BE2C (cell line): Measurements from ENCODE around the gene NID1.

Source experiments
- DNase-seq: peaks from one replicate; pipeline ENCODE4 v3.0.0-alpha.2; 2020
- H3K27me3 ChIP-seq: fragments of 250-450 bp; sonication (Bioruptor Pico); 2 replicates; pipeline ENCODE4 v1.5.1; 2020; ENCODE audit warnings: mild to moderate bottlenecking
- H3K36me3 ChIP-seq: fragments of 250-450 bp; sonication (Bioruptor Pico); 2 replicates; pipeline ENCODE4 v1.5.1; 2020; ENCODE audit warnings: mild to moderate bottlenecking
- H3K4me1 ChIP-seq: fragments of 250-450 bp; sonication (Bioruptor Pico); 2 replicates; pipeline ENCODE4 v1.5.1; 2020
- H3K4me3 ChIP-seq: 2 replicates; pipeline ENCODE4 v1.5.1; 2011; ENCODE audit warnings: low read depth, low read length
- H3K9me3 ChIP-seq: fragments of 250-450 bp; sonication (Bioruptor Pico); 2 replicates; pipeline ENCODE4 v1.5.1; 2020
- TF ChIP-seq, protein P1 (sequence below): IDR thresholded peaks from 2 replicates; pipeline ENCODE4 v1.5.1; 2012; ENCODE audit warnings: mild to moderate bottlenecking, low read depth, low read length

The NID1 gene

DNA sequence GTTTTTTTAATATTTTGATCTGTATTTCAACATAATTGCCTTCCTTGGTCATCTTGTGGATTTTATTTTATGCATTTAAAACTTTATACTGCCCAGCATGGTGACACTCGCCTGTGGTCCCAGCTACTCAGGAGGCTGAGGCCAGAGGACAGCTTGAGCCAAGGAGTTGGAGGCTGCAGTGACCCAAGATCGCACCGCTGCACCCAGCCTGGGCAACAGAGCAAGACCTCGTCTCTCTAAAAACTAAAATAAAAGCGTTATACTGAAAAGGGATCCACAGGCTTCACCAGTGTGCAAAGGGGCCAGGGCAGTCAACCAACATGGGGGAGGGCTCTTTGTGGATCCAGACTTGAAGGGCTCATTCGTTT, 1.4 kb downstream of the NID1 start:
- Histone ChIP-seq H3K9me3 (no peaks in the 10 kb centered on the region), H3K27me3 (peaks cover 60% of the 10 kb centered on the region), H3K4me3 (no peak overlapping the region), H3K36me3 (no peaks in the 10 kb centered on the region), H3K4me1 (no peaks in the 10 kb centered on the region)
- TF ChIP-seq, protein P1, sequence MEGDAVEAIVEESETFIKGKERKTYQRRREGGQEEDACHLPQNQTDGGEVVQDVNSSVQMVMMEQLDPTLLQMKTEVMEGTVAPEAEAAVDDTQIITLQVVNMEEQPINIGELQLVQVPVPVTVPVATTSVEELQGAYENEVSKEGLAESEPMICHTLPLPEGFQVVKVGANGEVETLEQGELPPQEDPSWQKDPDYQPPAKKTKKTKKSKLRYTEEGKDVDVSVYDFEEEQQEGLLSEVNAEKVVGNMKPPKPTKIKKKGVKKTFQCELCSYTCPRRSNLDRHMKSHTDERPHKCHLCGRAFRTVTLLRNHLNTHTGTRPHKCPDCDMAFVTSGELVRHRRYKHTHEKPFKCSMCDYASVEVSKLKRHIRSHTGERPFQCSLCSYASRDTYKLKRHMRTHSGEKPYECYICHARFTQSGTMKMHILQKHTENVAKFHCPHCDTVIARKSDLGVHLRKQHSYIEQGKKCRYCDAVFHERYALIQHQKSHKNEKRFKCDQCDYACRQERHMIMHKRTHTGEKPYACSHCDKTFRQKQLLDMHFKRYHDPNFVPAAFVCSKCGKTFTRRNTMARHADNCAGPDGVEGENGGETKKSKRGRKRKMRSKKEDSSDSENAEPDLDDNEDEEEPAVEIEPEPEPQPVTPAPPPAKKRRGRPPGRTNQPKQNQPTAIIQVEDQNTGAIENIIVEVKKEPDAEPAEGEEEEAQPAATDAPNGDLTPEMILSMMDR: no peak
- no peak for DNase-seq

- Histone ChIP-seq H3K4me1 (no peaks in the 10 kb centered on the region), H3K27me3 (peaks cover 62% of the 10 kb centered on the region), H3K36me3 (no peaks in the 10 kb centered on the region), H3K9me3 (no peaks in the 10 kb centered on the region), H3K4me3 (no peak overlapping the region)
- TF ChIP-seq, protein P1: no peak
- no peak for DNase-seq
Observed at GRCh38 chr1:236060286-236060685, 4.6 kb downstream of the NID1 start.

GRCh38 chr1:236059011-236059410, 5.9 kb downstream of the NID1 start:
- DNase-seq: no peak
- Histone ChIP-seq H3K4me3 (no peak overlapping the region), H3K4me1 (no peaks in the 10 kb centered on the region), H3K36me3 (no peaks in the 10 kb centered on the region), H3K9me3 (no peaks in the 10 kb centered on the region), H3K27me3 (peaks cover 51% of the 10 kb centered on the region)
- TF ChIP-seq, protein P1: no peak

GRCh38 chr1:236058141-236058934, 6.6 kb downstream of the NID1 start:
- H3K4me1 ChIP-seq: no peaks in the 10 kb centered on the region
- H3K36me3 ChIP-seq: no peaks in the 10 kb centered on the region
- no peak for DNase-seq
- H3K9me3 ChIP-seq: no peaks in the 10 kb centered on the region
- peaks cover 48% of the 10 kb centered on the region for H3K27me3 ChIP-seq
- no peak overlapping the region for H3K4me3 ChIP-seq
- TF ChIP-seq, protein P1: no peak

DNA sequence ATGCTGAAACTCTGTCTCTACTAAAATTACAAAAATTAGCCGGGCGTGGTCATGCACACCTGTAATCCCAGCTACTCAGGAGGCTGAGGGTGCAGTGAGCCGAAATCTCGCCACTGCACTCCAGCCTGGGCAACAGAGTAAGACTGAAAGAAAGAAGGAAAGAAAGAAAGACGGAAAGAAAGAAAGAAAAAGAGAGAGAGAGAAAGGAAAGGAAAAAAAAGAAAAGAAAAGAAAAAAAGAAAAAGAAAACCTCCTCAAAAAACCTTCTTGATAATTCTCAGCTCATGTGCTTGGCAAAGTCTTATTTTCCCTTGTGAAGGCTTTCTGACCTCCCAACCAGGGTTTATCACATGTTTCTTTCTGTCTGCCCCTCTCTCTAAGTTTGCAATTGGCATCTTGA, 7.3 kb downstream of the NID1 start:
- Histone ChIP-seq H3K27me3 (peaks cover 50% of the 10 kb centered on the region), H3K9me3 (no peaks in the 10 kb centered on the region), H3K4me1 (no peaks in the 10 kb centered on the region), H3K36me3 (no peaks in the 10 kb centered on the region), H3K4me3 (no peak overlapping the region)
- DNase-seq: no peak
- TF ChIP-seq, protein P1: no peak

DNA sequence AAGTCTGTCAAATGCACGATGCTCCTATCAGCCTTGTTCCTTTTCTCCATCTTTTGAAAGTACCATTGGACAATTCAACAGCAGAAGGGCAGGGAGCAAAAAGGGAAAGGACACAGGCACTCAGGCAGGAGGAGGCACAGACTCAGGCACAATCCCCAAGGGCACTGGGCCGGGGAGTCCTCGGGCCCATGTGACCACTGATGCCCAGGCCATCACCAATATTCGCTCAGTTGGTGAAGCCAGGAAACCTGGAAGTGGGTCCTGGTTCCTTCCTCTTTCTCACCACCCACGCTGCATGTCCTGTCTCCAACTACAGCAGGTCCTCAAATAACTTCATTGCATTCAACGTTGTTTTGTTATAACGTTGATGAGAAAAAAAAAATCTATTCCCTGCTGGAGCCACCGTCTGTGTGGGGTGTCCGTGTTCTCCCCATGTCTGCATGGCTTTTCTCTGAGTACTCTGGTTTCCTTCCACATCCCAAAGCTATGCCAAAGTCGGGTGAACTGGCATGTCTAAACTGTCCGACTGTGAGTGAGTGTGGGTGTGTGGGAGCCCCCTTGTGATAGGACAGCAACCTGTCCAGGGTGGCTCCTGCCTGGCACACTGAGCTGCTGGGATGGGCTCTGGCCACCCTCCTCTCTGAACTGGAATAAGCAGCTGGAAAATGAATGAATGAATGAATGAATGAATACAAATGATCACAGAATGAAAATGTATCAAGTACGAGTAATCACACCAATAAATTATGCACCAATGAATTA, 12.5 kb downstream of the NID1 start:
- Histone ChIP-seq H3K27me3 (peaks cover 23% of the 10 kb centered on the region), H3K4me3 (no peak overlapping the region), H3K4me1 (no peaks in the 10 kb centered on the region), H3K9me3 (no peaks in the 10 kb centered on the region), H3K36me3 (no peaks in the 10 kb centered on the region)
- no peak for DNase-seq
- TF ChIP-seq, protein P1: no peak
